ENCODE data around the gene KDM2A. TPM values are rescaled to one million over a fixed set of nuclear protein-coding genes. Genes with fewer than 3 reads are reported as not detected.
"Not testable (repeated sequence)": the region's sequence is repeated elsewhere in the genome, so short reads cannot be mapped to it uniquely, and the experiment has no call there.

The KDM2A gene
- total RNA-seq, 1 donor from 2014 or later: 43.8 TPM

DNA sequence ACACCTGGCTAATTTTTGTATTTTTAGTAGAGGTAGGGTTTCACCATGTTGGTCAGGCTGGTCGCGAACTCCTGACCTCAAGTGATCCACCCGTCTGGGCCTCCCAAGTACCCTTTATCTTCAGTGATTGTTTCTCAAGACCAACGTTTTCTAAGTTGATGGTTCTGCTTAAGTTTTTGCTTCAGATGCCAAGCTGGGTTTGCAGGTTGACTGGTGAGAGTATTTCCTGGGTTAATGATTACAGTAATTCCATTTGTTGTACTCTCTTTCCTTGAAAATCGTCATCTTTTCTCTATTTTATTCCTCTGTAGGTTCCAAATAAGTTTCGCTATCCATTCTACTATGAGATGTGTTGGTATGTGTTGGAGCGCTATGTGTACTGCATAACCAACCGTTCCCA lies 108.7 kb downstream of the KDM2A start:
- no peaks in the 10 kb centered on the region for H3K9me3 ChIP-seq (ENCODE audit: control insufficient read depth in 3 of 3, low read length in 3 of 3)
- no peaks in the 10 kb centered on the region for H3K4me1 ChIP-seq (ENCODE audit: control insufficient read depth in 3 of 3, insufficient read depth in 3 of 3, low read length in 3 of 3)
- peaks cover 20 to 42% (median 38%) of the 10 kb centered on the region in 3 donors for H3K36me3 ChIP-seq (ENCODE audit: control insufficient read depth in 3 of 3, insufficient read depth in 3 of 3, low read length in 3 of 3)
- no peak overlapping the region for H3K27ac ChIP-seq (ENCODE audit: low read depth, low read length)
- no peaks in the 10 kb centered on the region for H3K27me3 ChIP-seq (ENCODE audit: control insufficient read depth in 3 of 3, insufficient read depth in 3 of 3, low read length in 3 of 3)
- no peak overlapping the region for H3K4me3 ChIP-seq (ENCODE audit: low read length in 3 of 3)
- H3K9ac ChIP-seq (ENCODE audit: low read depth in 1 of 3, low read length in 3 of 3): no peak overlapping the region

DNA sequence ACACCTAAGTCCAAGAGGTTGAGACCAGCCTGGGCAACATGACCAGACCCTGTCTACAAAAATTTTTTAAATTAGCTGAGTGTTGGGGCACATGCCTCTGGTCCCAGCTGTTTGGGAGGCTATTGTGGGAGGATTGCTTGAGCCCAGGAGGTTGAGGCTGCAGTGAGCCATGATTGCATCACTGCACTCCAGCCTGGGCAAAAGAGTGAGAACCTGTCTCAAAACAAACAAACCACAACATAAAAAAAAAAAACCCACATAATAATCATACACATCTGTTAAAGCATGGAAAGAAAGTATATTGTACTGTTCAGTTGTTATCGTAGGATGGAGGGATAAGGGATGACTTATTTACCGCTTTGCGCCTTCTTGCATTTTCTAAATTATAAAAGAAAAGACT lies 111.3 kb downstream of the KDM2A start:
- H3K4me1 ChIP-seq (ENCODE audit: control insufficient read depth in 3 of 3, insufficient read depth in 3 of 3, low read length in 3 of 3): no peaks in the 10 kb centered on the region
- H3K27ac ChIP-seq (ENCODE audit: low read depth, low read length): no peak overlapping the region
- H3K9me3 ChIP-seq (ENCODE audit: control insufficient read depth in 3 of 3, low read length in 3 of 3): no peaks in the 10 kb centered on the region
- H3K27me3 ChIP-seq (ENCODE audit: control insufficient read depth in 3 of 3, insufficient read depth in 3 of 3, low read length in 3 of 3): no peaks in the 10 kb centered on the region
- H3K4me3 ChIP-seq (ENCODE audit: low read length in 3 of 3): no peak overlapping the region
- peaks cover 18 to 38% (median 32%) of the 10 kb centered on the region in 3 donors for H3K36me3 ChIP-seq (ENCODE audit: control insufficient read depth in 3 of 3, insufficient read depth in 3 of 3, low read length in 3 of 3)
- H3K9ac ChIP-seq (ENCODE audit: low read depth in 1 of 3, low read length in 3 of 3): no peak overlapping the region

DNA sequence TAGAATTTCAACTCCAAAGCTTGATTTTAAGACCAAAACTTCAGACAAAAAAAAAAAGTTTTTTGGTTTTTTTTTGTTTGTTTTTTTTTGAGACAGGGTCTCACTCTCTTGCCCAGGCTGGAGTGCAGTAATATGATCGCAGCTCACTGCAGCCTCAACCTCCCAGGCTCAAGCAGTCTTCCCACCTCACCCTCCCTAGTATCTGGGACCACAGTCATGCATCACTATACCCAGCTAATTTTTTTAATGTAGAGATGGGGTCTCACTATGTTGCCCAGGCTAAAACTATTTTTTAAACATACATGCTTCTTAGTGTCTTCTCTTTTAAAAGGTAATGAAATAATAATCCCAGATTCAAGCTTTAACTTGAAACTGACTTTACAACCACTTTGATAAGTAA lies 111.8 kb downstream of the KDM2A start:
- Histone ChIP-seq H3K9ac (ENCODE audit: low read depth in 1 of 3, low read length in 3 of 3) (no peak overlapping the region), H3K27ac (ENCODE audit: low read depth, low read length) (no peak overlapping the region), H3K9me3 (ENCODE audit: control insufficient read depth in 3 of 3, low read length in 3 of 3) (no peaks in the 10 kb centered on the region), H3K4me1 (ENCODE audit: control insufficient read depth in 3 of 3, insufficient read depth in 3 of 3, low read length in 3 of 3) (no peaks in the 10 kb centered on the region), H3K4me3 (ENCODE audit: low read length in 3 of 3) (no peak overlapping the region), H3K36me3 (ENCODE audit: control insufficient read depth in 3 of 3, insufficient read depth in 3 of 3, low read length in 3 of 3) (peaks cover 18 to 38% (median 30%) of the 10 kb centered on the region in 3 donors), H3K27me3 (ENCODE audit: control insufficient read depth in 3 of 3, insufficient read depth in 3 of 3, low read length in 3 of 3) (no peaks in the 10 kb centered on the region)

DNA sequence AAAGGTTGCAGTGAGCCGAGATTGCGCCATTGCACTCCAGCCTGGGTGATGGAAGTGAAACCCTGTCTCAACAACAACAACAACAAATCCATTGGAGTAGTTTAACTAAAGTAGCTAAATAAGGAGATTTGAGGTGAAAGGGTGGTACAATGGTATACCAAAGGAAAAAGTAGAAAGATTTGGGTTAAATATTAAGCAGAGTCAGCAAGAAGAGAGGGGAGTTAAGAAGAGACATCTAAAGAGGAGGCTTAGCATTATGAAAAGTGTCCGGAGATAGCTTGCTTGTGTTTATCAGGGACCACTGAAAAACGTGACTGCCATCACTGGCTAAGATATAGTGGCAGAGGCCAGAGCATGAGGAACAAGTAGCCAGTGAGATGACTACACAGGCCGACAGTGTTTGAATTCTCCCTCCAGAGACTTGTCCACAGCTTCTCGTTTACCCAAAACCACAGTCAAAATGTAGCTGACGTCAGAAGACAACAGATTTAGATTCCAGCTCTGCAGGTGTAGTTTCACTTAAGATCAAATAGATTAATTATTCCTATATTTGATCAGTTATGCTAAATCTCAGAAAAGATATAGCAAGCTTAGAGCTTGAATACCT lies 114.6 kb downstream of the KDM2A start:
- H3K9ac ChIP-seq (ENCODE audit: low read depth in 1 of 3, low read length in 3 of 3): no peak overlapping the region
- H3K27ac ChIP-seq (ENCODE audit: low read depth, low read length): no peak overlapping the region
- H3K36me3 ChIP-seq (ENCODE audit: control insufficient read depth in 3 of 3, insufficient read depth in 3 of 3, low read length in 3 of 3): peaks cover 10 to 24% (median 19%) of the 10 kb centered on the region in 3 donors
- no peaks in the 10 kb centered on the region for H3K27me3 ChIP-seq (ENCODE audit: control insufficient read depth in 3 of 3, insufficient read depth in 3 of 3, low read length in 3 of 3)
- peaks cover under 1 to 7% (median 5%) of the 10 kb centered on the region in 3 donors for H3K4me1 ChIP-seq (ENCODE audit: control insufficient read depth in 3 of 3, insufficient read depth in 3 of 3, low read length in 3 of 3)
- H3K4me3 ChIP-seq (ENCODE audit: low read length in 3 of 3): no peak overlapping the region
- no peaks in the 10 kb centered on the region for H3K9me3 ChIP-seq (ENCODE audit: control insufficient read depth in 3 of 3, low read length in 3 of 3)

DNA sequence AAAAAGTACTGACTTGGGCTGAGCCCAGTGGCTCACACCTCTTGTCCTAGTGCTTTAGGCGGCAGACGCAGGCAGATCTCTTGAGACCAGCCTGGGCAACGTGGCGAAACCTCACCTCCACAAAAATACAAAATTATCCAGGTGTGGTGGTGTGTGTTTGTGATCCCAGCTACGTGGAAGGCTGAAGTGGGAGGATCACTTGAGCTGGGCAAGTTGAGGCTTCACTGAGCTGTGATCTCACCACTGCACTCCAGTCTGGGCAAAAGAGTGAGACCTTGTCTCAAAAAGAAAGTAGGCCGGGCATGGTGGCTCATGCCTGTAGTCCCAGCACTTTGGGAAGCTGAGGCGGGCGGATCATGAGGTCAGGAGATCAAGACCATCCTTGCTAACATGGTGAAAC lies 115.5 kb downstream of the KDM2A start:
- H3K27ac ChIP-seq (ENCODE audit: low read depth, low read length): not testable (repeated sequence)

DNA sequence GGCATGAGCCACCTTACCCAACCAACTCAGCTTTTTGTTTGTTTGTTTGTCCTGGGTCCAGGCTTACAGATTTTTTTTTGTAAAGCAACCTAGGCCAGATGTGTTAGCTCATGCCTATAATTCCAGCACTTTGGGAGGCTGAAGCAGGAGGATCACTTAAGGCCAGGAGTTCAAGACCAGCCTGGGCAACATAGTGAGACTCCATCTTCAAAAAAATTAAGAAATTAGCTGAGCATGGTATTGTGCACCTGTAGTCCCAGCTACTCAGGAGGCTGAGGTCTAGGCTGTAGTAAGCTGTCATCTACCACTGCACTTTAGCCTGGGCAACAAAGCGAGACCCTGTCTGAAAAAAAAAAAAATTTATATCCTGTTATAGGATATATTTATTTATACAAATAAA lies 118.5 kb downstream of the KDM2A start:
- no peaks in the 10 kb centered on the region for H3K9me3 ChIP-seq (ENCODE audit: control insufficient read depth in 3 of 3, low read length in 3 of 3)
- no peaks in the 10 kb centered on the region for H3K27me3 ChIP-seq (ENCODE audit: control insufficient read depth in 3 of 3, insufficient read depth in 3 of 3, low read length in 3 of 3)
- peaks cover 2 to 3% (median 2%) of the 10 kb centered on the region in 3 donors for H3K36me3 ChIP-seq (ENCODE audit: control insufficient read depth in 3 of 3, insufficient read depth in 3 of 3, low read length in 3 of 3)
- no peak overlapping the region for H3K9ac ChIP-seq (ENCODE audit: low read depth in 1 of 3, low read length in 3 of 3)
- no peak overlapping the region for H3K27ac ChIP-seq (ENCODE audit: low read depth, low read length)
- H3K4me3 ChIP-seq (ENCODE audit: low read length in 3 of 3): no peak overlapping the region
- peaks cover 27 to 39% (median 28%) of the 10 kb centered on the region in 3 donors for H3K4me1 ChIP-seq (ENCODE audit: control insufficient read depth in 3 of 3, insufficient read depth in 3 of 3, low read length in 3 of 3)

More for the DNA sequence above, 115.5 kb downstream of the KDM2A start:
- Histone ChIP-seq H3K36me3 (ENCODE audit: control insufficient read depth in 3 of 3, insufficient read depth in 3 of 3, low read length in 3 of 3) (peaks cover 10 to 17% (median 13%) of the 10 kb centered on the region in 3 donors), H3K4me1 (ENCODE audit: control insufficient read depth in 3 of 3, insufficient read depth in 3 of 3, low read length in 3 of 3) (peaks cover 9 to 16% (median 14%) of the 10 kb centered on the region in 3 donors)
- not testable (repeated sequence) for H3K4me3 ChIP-seq (ENCODE audit: low read length in 3 of 3); H3K9me3 ChIP-seq (ENCODE audit: control insufficient read depth in 3 of 3, low read length in 3 of 3); H3K27me3 ChIP-seq (ENCODE audit: control insufficient read depth in 3 of 3, insufficient read depth in 3 of 3, low read length in 3 of 3); H3K9ac ChIP-seq (ENCODE audit: low read depth in 1 of 3, low read length in 3 of 3)

DNA sequence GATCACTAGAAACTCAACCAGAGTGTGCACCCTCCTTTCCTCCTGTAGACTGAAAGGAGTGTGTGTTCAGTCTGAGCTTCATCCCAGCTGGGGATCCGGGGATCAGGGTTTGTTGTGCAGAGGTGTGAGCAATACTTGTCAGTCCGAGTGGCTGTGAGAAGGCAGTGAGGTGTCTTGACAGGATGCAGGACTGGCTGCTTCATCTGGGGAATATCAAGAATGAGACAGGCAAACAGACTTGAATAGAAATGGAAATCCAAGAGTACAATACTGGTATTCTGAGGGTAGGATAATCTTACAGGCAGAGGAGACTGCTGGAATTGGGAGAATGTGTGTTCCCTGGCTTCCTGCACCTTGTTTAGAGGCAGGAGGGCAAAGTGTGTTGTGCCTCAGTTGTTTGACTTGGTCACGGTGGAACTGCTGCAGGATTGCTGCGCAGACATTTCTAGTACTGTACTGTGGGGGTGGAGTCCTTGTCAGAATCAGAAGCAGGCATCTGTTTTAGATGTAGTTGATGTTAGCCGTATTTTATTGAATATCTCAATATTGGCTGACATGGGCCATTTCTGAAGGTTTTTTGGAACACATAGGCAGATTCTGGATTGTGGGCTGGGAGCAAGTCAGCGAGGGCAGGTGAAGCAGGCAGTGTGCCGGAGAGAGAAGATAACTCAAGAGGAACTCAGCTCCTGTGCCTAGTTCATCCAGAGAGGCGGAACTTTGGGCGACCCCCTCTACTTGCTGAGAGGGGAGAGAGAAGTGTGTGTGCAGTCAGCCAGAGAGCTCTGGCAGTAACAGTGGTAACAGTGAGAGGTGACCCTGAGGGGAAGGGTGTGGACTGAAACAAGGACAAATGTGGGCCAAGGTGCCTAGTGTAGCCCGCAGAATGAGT lies 120.1 kb downstream of the KDM2A start:
- no peaks in the 10 kb centered on the region for H3K27me3 ChIP-seq (ENCODE audit: control insufficient read depth in 3 of 3, insufficient read depth in 3 of 3, low read length in 3 of 3)
- peaks cover 30 to 44% (median 37%) of the 10 kb centered on the region in 3 donors for H3K4me1 ChIP-seq (ENCODE audit: control insufficient read depth in 3 of 3, insufficient read depth in 3 of 3, low read length in 3 of 3)
- peak overlapping the region; percentile 92 for H3K27ac ChIP-seq (ENCODE audit: low read depth, low read length)
- no peaks in the 10 kb centered on the region for H3K9me3 ChIP-seq (ENCODE audit: control insufficient read depth in 3 of 3, low read length in 3 of 3)
- H3K4me3 ChIP-seq (ENCODE audit: low read length in 3 of 3): peak overlapping the region; percentile 64 to 74 (median 72)
- peaks cover 2 to 16% (median 10%) of the 10 kb centered on the region in 3 donors for H3K36me3 ChIP-seq (ENCODE audit: control insufficient read depth in 3 of 3, insufficient read depth in 3 of 3, low read length in 3 of 3)
- H3K9ac ChIP-seq (ENCODE audit: low read depth in 1 of 3, low read length in 3 of 3): peak overlapping the region; percentile 73 to 95 (median 75)

DNA sequence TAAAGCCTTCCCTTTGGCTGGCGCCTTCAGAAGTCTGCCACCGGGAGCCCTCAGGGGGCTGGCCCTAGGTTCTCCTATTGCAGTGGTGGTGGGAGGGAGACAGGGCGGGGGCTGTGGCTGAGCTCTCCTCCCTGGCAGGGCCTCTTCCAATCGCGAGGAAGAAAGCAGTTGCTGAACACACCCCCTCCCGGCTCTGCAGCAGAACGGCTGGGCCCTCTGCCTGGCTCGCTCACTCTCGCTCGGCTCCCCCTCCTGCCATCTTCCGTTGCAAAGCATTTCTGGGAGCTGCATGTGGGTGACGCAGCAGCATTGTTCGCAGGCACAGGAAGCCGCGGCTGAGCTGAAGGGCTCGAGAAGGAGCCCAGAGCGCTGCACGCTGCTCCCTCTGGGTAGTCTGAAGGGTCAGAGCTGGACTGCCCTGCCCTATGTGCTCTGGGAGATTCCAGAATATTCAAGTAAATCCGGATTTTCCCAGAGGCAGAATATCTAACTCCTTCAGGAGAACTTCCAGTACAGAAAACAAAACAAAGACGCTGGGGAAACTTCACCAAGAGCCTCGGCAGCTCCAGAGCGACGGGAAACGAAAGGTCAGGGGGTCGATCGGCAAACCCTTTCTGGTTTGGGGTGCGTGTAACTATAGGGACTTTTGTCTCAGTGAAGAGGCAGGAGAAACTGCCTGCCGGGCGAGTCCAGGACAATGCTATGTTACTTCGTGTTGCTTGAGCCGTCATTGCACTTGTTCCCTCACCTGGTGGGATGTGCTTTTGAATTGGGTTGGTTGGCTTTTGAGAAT lies 120.9 kb downstream of the KDM2A start:
- Histone ChIP-seq H3K27ac (ENCODE audit: low read depth, low read length) (peak overlapping the region; percentile 92), H3K4me1 (ENCODE audit: control insufficient read depth in 3 of 3, insufficient read depth in 3 of 3, low read length in 3 of 3) (peaks cover 30 to 44% (median 41%) of the 10 kb centered on the region in 3 donors), H3K9ac (ENCODE audit: low read depth in 1 of 3, low read length in 3 of 3) (peak overlapping the region; percentile 88 to 99 (median 95)), H3K4me3 (ENCODE audit: low read length in 3 of 3) (peak overlapping the region; percentile 85 to 95 (median 95)), H3K27me3 (ENCODE audit: control insufficient read depth in 3 of 3, insufficient read depth in 3 of 3, low read length in 3 of 3) (no peaks in the 10 kb centered on the region), H3K9me3 (ENCODE audit: control insufficient read depth in 3 of 3, low read length in 3 of 3) (no peaks in the 10 kb centered on the region), H3K36me3 (ENCODE audit: control insufficient read depth in 3 of 3, insufficient read depth in 3 of 3, low read length in 3 of 3) (peaks cover 3 to 18% (median 16%) of the 10 kb centered on the region in 3 donors)

DNA sequence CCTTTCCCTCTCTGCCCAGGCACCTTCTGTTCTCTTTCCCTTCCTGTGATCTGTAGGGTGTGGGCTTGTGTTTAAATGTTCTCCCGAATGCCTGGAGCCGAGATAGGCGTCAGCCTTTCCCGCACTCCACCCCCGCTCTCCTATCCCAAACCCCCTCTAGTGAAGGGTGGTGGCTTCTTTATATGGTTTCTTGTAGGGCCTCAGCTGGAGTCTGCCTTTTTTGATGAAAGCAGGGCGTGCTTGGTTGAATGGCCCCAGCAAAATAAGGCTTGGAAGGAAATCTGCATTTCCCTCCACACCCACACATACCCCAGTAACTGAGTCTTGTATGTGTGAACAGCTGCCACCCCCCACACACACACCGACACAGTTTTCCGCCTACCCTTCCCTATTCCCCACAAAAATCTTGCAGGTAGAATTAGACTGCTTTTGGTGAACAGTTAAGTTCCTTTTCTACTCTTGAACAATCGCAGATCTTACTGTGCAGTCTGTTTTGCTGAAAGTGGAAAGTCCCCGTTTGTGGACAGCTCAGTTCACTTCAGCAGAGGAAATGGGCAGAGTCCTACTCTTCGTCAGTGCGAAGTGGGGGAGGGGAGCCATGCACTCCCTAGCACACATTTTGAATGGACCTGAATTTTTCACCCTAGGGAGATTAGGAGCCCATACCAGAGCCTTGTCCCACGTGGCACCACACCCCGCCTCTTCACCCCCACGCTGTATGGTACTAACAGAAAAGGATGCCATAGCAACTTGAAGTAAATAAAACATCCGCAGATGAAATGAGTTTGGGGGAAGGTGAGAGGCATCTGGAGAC lies 121.7 kb downstream of the KDM2A start:
- peak overlapping the region; percentile 88 to 99 (median 95) for H3K9ac ChIP-seq (ENCODE audit: low read depth in 1 of 3, low read length in 3 of 3)
- H3K27me3 ChIP-seq (ENCODE audit: control insufficient read depth in 3 of 3, insufficient read depth in 3 of 3, low read length in 3 of 3): no peaks in the 10 kb centered on the region
- peaks cover 11 to 26% (median 24%) of the 10 kb centered on the region in 3 donors for H3K36me3 ChIP-seq (ENCODE audit: control insufficient read depth in 3 of 3, insufficient read depth in 3 of 3, low read length in 3 of 3)
- H3K4me1 ChIP-seq (ENCODE audit: control insufficient read depth in 3 of 3, insufficient read depth in 3 of 3, low read length in 3 of 3): peaks cover 30 to 44% (median 41%) of the 10 kb centered on the region in 3 donors
- peak overlapping the region; percentile 85 to 95 (median 95) for H3K4me3 ChIP-seq (ENCODE audit: low read length in 3 of 3)
- peak overlapping the region; percentile 92 for H3K27ac ChIP-seq (ENCODE audit: low read depth, low read length)
- no peaks in the 10 kb centered on the region for H3K9me3 ChIP-seq (ENCODE audit: control insufficient read depth in 3 of 3, low read length in 3 of 3)

Measured in skeletal muscle tissue (tissue), 4 donors.